Suprapubic skin (tissue), 4 donors: ENCODE data around the gene CMTM7. TPM values are rescaled to one million over a fixed set of nuclear protein-coding genes. Genes with fewer than 3 reads are reported as not detected.

ENCODE experiments used
- DNase-seq, 2 donors: peaks; one replicate each; pipeline ENCODE4 v3.0.0-alpha.2; 2019; ENCODE audit warnings: low spot score in 2 of 2
- H3K27ac ChIP-seq: fragments of 200-600 bp; sonication (generic); one replicate; pipeline ENCODE4 v1.5.1; 2019
- H3K27me3 ChIP-seq: fragments of 200-600 bp; sonication (generic); one replicate; pipeline ENCODE4 v1.5.1; 2019
- H3K36me3 ChIP-seq: fragments of 200-600 bp; sonication (generic); one replicate; pipeline ENCODE4 v1.5.1; 2019
- H3K4me1 ChIP-seq: fragments of 200-600 bp; sonication (generic); one replicate; pipeline ENCODE4 v1.5.1; 2019
- H3K4me3 ChIP-seq: fragments of 200-600 bp; sonication (generic); one replicate; pipeline ENCODE4 v1.5.1; 2019; ENCODE audit warnings: mild to moderate bottlenecking
- H3K9me3 ChIP-seq: fragments of 200-600 bp; sonication (generic); one replicate; pipeline ENCODE4 v1.5.1; 2019
- CTCF ChIP-seq, 2 donors: fragments of 200-600 bp in 1 of 2; fragments of 450-650 bp in 1 of 2; sonication (generic) in 1 of 2; IDR thresholded peaks; one replicate each; pipeline ENCODE4 v1.5.1; 2016 to 2019; ENCODE audit warnings: antibody characterized with exemption in 2 of 2, mild to moderate bottlenecking in 1 of 2, moderate library complexity in 1 of 2
- EP300 ChIP-seq: sonication (generic); formaldehyde crosslinking; IDR thresholded peaks from one replicate; pipeline ENCODE4 v1.6.1; 2017; ENCODE audit warnings: antibody characterized with exemption
- POLR2A ChIP-seq, 2 donors: fragments of 450-650 bp; IDR thresholded peaks; one replicate each; pipeline ENCODE4 v1.6.1; 2017; ENCODE audit warnings: antibody characterized with exemption in 2 of 2, mild to moderate bottlenecking in 2 of 2, moderate library complexity in 2 of 2
- POLR2AphosphoS5 ChIP-seq, 3 donors: sonication (generic); formaldehyde crosslinking; IDR thresholded peaks; one replicate each; pipeline ENCODE4 v1.6.1; 2017; ENCODE audit warnings: antibody characterized with exemption in 3 of 3
- WGBS: methylation state at CpG from one replicate; pipeline ENCODE4 v1.1.5; 2018; 5-methylcytosine and 5-hydroxymethylcytosine counted together
- total RNA-seq, 4 donors: library from RNA; depleted of rRNA; stranded (reverse); fragments of >200 nt; gene quantifications; one replicate each; pipeline ENCODE4 v1.1.0, GENCODE V29; 2016

Gene CMTM7
- total RNA-seq, 4 donors from 2014 or later = 7.5 to 14.7 (median 10.9) TPM

GRCh38 chr3:32499585-32499984 lies 107.9 kb downstream of the CMTM7 start:
- TF ChIP-seq CTCF (IDR thresholded peaks at IDR 0.05) (no peak), POLR2AphosphoS5 (IDR thresholded peaks at IDR 0.05) (no peak), POLR2A (IDR thresholded peaks at IDR 0.05) (no peak), EP300 (no peak)
- no peak for DNase-seq
- Histone ChIP-seq H3K4me3 (no peak overlapping the region), H3K27me3 (no peaks in the 10 kb centered on the region), H3K27ac (no peak overlapping the region), H3K9me3 (no peaks in the 10 kb centered on the region), H3K36me3 (no peaks in the 10 kb centered on the region), H3K4me1 (peaks cover 13% of the 10 kb centered on the region)
- WGBS = 88% methylated on average over 2 of the region's 2 CpGs

- no peak overlapping the region for H3K4me3 ChIP-seq
Observed at GRCh38 chr3:32500231-32500630, 108.6 kb downstream of the CMTM7 start.

GRCh38 chr3:32500880-32501782 lies 109.5 kb downstream of the CMTM7 start:
- peaks cover 13% of the 10 kb centered on the region for H3K4me1 ChIP-seq
- H3K27ac ChIP-seq = peak overlapping the region; percentile 96
- H3K4me3 ChIP-seq = peak overlapping the region; percentile 72
- no peaks in the 10 kb centered on the region for H3K27me3 ChIP-seq
- H3K36me3 ChIP-seq = no peaks in the 10 kb centered on the region
- DNase-seq = no peak
- TF ChIP-seq POLR2AphosphoS5 (IDR thresholded peaks at IDR 0.05) (no peak), POLR2A (IDR thresholded peaks at IDR 0.05) (no peak)
- no peaks in the 10 kb centered on the region for H3K9me3 ChIP-seq
- WGBS = 71% methylated on average over 25 of the region's 25 CpGs

More at GRCh38 chr3:32500231-32500630, 108.6 kb downstream of the CMTM7 start:
- no peak for TF ChIP-seq EP300
- no peak for TF ChIP-seq CTCF (IDR thresholded peaks at IDR 0.05)
- TF ChIP-seq POLR2AphosphoS5 (IDR thresholded peaks at IDR 0.05) = no peak
- no peak for TF ChIP-seq POLR2A (IDR thresholded peaks at IDR 0.05)
- H3K36me3 ChIP-seq = no peaks in the 10 kb centered on the region
- H3K9me3 ChIP-seq = no peaks in the 10 kb centered on the region
- no peak overlapping the region for H3K27ac ChIP-seq
- 67% methylated on average over 2 of the region's 2 CpGs for WGBS
- no peak for DNase-seq
- peaks cover 13% of the 10 kb centered on the region for H3K4me1 ChIP-seq
- no peaks in the 10 kb centered on the region for H3K27me3 ChIP-seq

- Histone ChIP-seq H3K27ac (peak overlapping the region; percentile 96), H3K4me3 (peak overlapping the region; percentile 72), H3K36me3 (no peaks in the 10 kb centered on the region), H3K4me1 (peaks cover 10% of the 10 kb centered on the region), H3K9me3 (no peaks in the 10 kb centered on the region), H3K27me3 (no peaks in the 10 kb centered on the region)
- 10% methylated on average over 4 of the region's 4 CpGs for WGBS
- no peak for DNase-seq
- TF ChIP-seq POLR2AphosphoS5 (IDR thresholded peaks at IDR 0.05) (no peak), CTCF (IDR thresholded peaks at IDR 0.05) (no peak), EP300 (no peak), POLR2A (IDR thresholded peaks at IDR 0.05) (no peak)
Observed at GRCh38 chr3:32501783-32502117, 110.1 kb downstream of the CMTM7 start.

- no peak for TF ChIP-seq CTCF (IDR thresholded peaks at IDR 0.05)
- TF ChIP-seq EP300 = no peak
- TF ChIP-seq POLR2A (IDR thresholded peaks at IDR 0.05) = peak in 1 of 2 donors; percentile 50
- TF ChIP-seq POLR2AphosphoS5 (IDR thresholded peaks at IDR 0.05) = peak in 1 of 3 donors; percentile 32
- Histone ChIP-seq H3K9me3 (no peaks in the 10 kb centered on the region), H3K36me3 (no peaks in the 10 kb centered on the region), H3K4me1 (peaks cover 9% of the 10 kb centered on the region), H3K4me3 (peak within 1 kb of the TSS; percentile 72), H3K27ac (peak within 1 kb of the TSS; percentile 96), H3K27me3 (no peaks in the 10 kb centered on the region)
- peak; percentile 85 to 87 for DNase-seq
- 0% methylated on average over 37 of the region's 61 CpGs for WGBS
Observed at GRCh38 chr3:32502118-32502945, 110.7 kb downstream of the CMTM7 start, which contains the start of gene CMTM6. Gene CMTM6 (minus strand): TSS chr3:32502852. CDS start chr3:32502745, 107 bp downstream.
